NCI-H526 treated with DMSO at 0.1 percent for 48 hours (cell line): ENCODE measurements around the gene PDZRN3.

Experiments used
- DNase-seq: peaks from one replicate; lab custom pipeline; 2025; lab: John Stamatoyannopoulos, UW

PDZRN3 gene

GRCh38 chr3:73520931-73521461, 103.7 kb downstream of the PDZRN3 start:
- peak; percentile 8 for DNase-seq

GRCh38 chr3:73516631-73517030, 108.1 kb downstream of the PDZRN3 start:
- DNase-seq = no peak

GRCh38 chr3:73513260-73513659, 111.5 kb downstream of the PDZRN3 start:
- DNase-seq = peak; percentile 58

GRCh38 chr3:73511571-73512525, 112.9 kb downstream of the PDZRN3 start:
- DNase-seq = peak; percentile 95

DNA sequence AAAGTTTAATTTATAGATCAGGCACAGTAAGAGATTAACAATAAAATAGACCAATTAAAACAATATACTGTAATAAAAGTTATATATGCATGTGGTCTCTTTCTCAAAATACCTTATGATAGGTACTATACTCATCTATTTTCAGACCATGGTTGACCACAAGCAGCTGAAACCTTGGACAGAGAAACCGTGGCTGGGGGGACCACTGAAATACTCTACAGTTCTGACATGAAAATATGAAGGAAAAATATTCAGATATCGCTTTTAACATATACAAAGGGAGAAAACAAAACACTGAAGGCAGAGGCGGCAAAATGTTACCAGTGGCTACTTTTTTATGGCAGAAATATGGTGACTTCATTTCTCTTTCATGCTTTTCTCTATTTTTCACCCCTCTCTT, 114.0 kb downstream of the PDZRN3 start:
- no peak for DNase-seq

- DNase-seq = peak; percentile 38
Measured at GRCh38 chr3:73510334-73510733, 114.4 kb downstream of the PDZRN3 start.

- no peak for DNase-seq
Measured at GRCh38 chr3:73509816-73510215, 114.9 kb downstream of the PDZRN3 start.

DNA sequence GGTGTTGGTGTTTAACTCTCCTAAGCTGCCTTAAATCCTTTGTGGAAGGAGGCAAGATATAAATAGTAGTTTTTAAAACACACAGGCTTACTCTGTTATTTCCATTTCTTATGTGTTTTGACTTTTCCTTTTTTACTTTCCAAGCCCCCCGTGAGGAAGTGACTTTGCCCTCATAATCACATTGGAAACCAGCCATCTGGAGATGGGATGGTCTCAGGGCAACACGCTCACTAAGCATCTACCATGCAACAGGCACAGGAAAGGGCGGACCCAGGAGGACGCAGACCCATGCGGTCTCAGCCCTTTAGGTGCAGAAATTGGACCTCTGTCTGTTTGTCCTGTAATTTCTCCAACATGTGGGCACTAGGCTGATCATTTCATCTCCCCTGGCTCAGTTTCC, 115.7 kb downstream of the PDZRN3 start:
- no peak for DNase-seq

GRCh38 chr3:73508330-73508954, 116.3 kb downstream of the PDZRN3 start:
- DNase-seq = peak; percentile 74

- DNase-seq = no peak
Measured at GRCh38 chr3:73504852-73505251, 119.9 kb downstream of the PDZRN3 start.

DNA sequence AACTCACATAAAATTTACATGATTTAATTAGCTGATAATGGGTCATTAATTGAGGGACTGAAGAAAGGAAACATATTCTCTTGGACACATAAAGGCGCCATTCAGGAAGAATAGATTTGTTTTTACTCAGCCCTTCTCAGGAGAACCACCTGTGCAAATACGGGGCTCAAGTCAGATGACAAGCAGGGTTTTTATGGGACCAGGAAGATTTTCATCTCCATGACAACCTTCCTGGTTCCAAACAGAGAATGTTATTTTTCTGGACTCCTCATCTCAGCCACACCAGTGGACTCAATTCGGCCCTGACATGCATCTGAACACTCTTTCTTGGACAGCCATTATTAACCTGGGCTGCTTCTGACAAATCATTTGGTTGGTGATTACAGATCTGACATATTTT, 120.5 kb downstream of the PDZRN3 start:
- peak; percentile 75 for DNase-seq

DNA sequence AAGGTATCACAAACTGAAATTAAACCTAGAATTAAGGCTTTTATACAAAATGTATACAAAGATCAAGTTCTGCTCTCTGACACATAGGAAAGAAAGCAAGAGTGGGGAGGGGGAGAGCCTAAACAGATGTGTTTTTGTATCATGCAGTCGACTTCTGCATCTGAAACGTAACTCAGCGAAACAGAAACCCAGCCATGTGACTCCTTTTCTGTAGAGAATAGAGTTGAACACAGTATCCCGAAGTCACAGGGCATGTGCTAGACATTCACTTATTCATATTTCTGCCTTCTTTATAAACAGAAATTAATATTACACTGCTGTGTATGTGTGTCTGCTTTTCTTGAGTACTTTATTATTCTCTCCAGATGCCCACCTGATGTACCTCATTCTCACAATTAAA, 121.0 kb downstream of the PDZRN3 start:
- DNase-seq = no peak

DNA sequence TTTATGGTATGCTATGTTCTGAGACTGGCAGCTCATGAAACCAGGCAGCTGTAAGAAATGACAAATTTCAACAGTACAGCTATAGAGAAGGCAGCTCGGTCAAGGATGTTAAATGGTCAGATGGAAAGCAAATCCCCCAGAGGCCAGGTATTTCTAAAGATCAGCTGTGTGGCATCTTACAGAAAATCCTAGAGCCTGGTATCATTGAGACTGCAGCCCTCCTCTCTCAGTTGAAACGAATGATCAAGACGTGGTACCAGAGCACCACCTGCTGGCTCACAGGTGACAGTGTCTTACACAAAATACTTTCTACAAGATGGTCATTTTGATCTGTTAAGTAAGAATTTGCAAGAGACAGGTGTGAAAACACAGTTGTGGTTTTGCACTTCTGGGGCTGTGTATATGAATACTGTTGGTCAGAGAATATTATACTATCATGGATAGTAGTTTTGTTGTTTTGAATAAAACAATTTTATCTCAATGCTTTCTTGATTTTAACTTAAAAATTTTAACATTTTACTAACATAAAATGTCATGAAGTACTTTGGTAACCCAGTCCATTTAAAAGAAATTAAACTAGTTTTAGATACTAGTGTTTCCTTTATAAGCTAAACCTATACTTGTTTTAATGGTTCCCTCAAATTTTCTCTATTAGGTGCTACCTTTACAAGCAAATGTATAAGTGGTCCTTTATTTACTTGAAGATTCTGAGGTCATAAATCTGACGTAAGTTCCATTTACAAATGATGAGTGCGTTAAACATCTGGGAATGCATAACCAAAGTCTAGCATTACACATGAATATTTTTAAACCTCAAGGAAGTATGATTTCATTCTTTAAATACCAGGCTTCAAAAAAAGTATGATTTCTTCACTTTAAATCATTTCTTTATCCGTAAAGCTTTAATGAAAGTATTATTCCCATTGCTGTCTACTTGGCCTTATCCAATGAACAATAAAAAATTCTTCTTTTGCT, 121.8 kb downstream of the PDZRN3 start:
- peak; percentile 60 for DNase-seq

DNA sequence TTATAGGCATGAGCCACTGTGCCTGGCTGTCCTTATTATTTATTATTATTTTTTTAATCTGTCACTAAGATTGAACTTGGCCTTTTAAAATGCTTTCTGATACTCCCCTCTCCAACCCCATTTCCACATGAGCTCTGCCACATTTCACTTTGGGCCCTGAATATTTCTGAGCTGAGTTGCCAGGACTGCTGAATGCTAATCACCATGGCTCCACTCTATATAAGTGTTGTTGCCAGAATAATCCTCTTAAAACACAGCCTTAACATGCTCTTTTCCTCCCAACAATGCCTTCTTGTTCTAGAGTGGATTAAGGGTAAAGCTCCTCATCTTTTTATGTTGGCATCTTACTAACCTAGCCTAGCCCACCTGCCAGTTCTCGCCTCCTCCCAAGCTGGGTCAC, 124.4 kb downstream of the PDZRN3 start:
- DNase-seq = no peak

DNA sequence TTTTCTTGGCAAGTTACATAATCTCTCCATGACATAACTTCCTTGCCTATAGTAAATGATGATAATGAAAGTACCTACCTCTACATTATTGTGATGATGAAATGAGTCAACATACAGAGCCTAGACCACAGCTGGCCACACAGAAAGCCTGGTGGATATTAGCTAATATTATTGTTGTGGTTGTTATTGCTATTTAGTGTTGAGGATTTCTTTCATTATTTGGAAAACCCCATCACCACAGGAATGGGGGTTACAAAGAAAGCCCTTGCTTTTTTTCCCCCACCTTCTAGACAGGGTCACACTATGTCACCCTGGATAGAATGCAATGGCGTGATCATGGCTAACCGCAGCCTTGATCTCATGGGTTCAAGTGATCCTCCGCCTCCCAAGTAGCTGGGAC, 125.0 kb downstream of the PDZRN3 start:
- DNase-seq = no peak

DNA sequence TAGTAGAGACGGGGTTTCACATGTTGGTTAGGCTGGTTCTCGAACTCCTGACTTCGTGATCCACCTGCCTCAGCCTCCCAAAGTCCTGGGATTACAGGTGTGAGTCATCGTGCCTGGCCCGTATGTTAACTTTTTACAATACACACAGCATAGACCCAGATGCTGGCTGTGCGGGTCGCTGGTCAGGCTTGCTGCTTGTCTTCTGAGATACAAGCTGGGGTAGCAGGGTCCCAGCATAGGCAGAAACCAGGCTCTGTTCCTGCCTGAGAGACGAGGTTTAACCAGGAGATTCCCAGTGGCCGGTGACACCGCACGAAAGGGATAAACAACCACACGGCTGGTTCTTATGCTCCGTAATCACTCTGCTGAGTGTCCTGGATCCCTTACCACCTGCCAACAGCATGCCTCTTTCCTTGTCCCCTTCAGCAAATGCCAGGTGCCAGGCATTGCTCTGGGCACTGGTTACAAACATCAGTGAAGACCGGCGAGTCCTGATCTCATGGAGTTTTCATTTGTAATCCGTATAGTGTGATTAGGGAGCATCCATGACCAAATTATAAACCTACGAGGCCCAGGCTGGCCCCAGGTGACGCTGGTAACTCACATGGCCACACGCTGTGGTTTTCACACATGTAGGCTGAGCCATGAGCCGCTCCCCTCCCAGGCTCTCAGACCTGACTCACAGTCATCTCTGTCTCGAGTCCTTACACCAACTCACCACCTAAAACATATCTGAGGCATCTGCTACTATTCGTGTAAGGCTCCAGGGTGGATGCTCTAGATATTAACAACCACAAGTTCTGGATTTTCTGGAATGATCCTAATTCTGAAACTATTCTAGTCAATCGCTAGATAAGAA, 125.7 kb downstream of the PDZRN3 start:
- DNase-seq = no peak

- DNase-seq = no peak
Measured at GRCh38 chr3:73497646-73498406, 126.9 kb downstream of the PDZRN3 start.

DNA sequence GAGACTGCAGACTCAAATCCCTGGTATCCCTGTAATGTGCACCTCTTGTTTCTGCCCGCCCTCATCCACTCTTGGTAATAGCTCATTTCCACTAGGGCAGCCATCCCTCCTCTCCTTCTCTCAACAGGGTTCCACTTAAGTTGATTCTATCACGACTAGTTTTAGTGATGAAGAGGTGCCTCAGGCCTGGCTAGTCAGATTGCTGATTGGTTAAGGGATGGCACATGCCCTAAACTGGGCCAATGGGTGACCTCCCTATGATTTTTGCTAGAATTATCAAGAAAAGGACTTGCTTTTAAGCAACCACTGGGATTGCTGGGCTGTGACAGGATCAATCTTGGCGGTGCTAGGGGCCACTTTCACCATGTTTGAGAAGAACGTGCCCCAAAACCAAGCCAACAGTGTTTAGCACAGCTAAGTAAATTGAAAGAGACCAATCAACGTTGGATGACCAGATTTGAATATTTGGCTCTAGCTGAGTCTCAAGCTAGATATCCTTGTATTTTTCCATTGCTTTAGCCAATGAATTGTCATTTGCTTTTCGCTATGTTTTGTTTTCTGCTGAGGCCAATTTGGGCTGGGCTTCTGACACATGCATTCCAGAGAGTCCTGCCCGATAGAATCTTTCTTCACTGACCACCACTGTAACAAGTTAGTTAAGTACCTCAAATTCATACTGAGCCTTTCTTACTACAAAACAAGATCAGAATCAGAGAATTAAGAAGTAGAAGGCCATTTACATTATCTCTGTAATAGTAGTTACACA, 131.0 kb downstream of the PDZRN3 start:
- no peak for DNase-seq

GRCh38 chr3:73492186-73492585, 132.6 kb downstream of the PDZRN3 start:
- DNase-seq = no peak
